IMR-90 (cell line): ENCODE results near the gene SELENBP1. TPM values are rescaled to one million over a fixed set of nuclear protein-coding genes. Genes with fewer than 3 reads are reported as not detected.

Experiments
- ATAC-seq: fragments of 200-7000 bp; cut with Tn5 transposase; 2 replicates; pipeline ENCODE4 v1.9.1; 2020; ENCODE audit warnings: low read depth, mild to moderate bottlenecking, moderate library complexity
- BruUV-seq: library from RNA; stranded (reverse); fragments of 400-500 nt; replicated peaks from 2 replicates; lab custom pipeline; 2021; lab: Mats Ljungman, UMichigan
- CTCF ChIA-PET: fragments of 300-600 bp; formaldehyde crosslinking; extraction: SDS; loops from one replicate; lab custom pipeline; 2021; ENCODE audit warnings: antibody characterized with exemption; lab: Yijun Ruan, JAX
- POLR2A ChIA-PET: fragments of 300-600 bp; sonication (Branson Sonifier 250); formaldehyde crosslinking; loops from one replicate; lab custom pipeline; 2022; ENCODE audit warnings: antibody characterized with exemption; ENCODE audit not compliant: unreplicated experiment; lab: Charles Lee
- DNase-seq: peaks from one replicate; pipeline ENCODE4 v3.0.0; 2013
- H2AFZ ChIP-seq: replicated peaks from 2 replicates; pipeline ENCODE3; 2013; ENCODE audit warnings: low read length, mild to moderate bottlenecking; ENCODE audit not compliant: poor library complexity
- H2AK5ac ChIP-seq: 2 replicates; pipeline ENCODE4 v1.6.1; 2013; ENCODE audit warnings: low read depth, low read length, inconsistent platforms
- H2AK9ac ChIP-seq: replicated peaks from 2 replicates; pipeline ENCODE3; 2013; ENCODE audit warnings: mild to moderate bottlenecking, low read depth, low read length, moderate library complexity; ENCODE audit not compliant: poor library complexity
- H2BK120ac ChIP-seq: 2 replicates; pipeline ENCODE4 v1.6.1; 2013; ENCODE audit warnings: low read depth, low read length, inconsistent platforms
- H2BK15ac ChIP-seq: 3 replicates; pipeline ENCODE4 v1.6.1; 2013; ENCODE audit warnings: low read depth, low read length, inconsistent platforms
- H2BK20ac ChIP-seq: 2 replicates; pipeline ENCODE4 v1.6.1; 2013; ENCODE audit warnings: low read depth, mild to moderate bottlenecking, inconsistent platforms, low read length, moderate library complexity
- H2BK5ac ChIP-seq: 2 replicates; pipeline ENCODE4 v1.6.1; 2013; ENCODE audit warnings: mild to moderate bottlenecking, low read depth, low read length, inconsistent platforms; ENCODE audit not compliant: poor library complexity, severe bottlenecking
- H3K14ac ChIP-seq: replicated peaks from 2 replicates; pipeline ENCODE4 v1.6.1; 2013; ENCODE audit warnings: low read depth, low read length, inconsistent platforms
- H3K18ac ChIP-seq: 2 replicates; pipeline ENCODE4 v1.6.1; 2013; ENCODE audit warnings: low read depth, low read length, control low read depth
- H3K23ac ChIP-seq: 2 replicates; pipeline ENCODE4 v1.6.1; 2013; ENCODE audit warnings: low read depth, low read length, inconsistent platforms
- H3K27ac ChIP-seq: 2 replicates; pipeline ENCODE4 v1.5.1; 2013; ENCODE audit warnings: mild to moderate bottlenecking, control low read depth, low read length; ENCODE audit not compliant: insufficient read depth
- H3K27me3 ChIP-seq: 2 replicates; pipeline ENCODE4 v1.6.1; 2013; ENCODE audit warnings: low read length; ENCODE audit not compliant: control insufficient read depth, insufficient read depth
- H3K36me3 ChIP-seq: 2 replicates; pipeline ENCODE4 v1.6.1; 2013; ENCODE audit warnings: low read length, mixed read lengths; ENCODE audit not compliant: control insufficient read depth, insufficient read depth
- H3K4ac ChIP-seq: 2 replicates; pipeline ENCODE4 v1.6.1; 2013; ENCODE audit warnings: low read depth, low read length, inconsistent platforms
- H3K4me1 ChIP-seq: 2 replicates; pipeline ENCODE4 v1.6.1; 2013; ENCODE audit warnings: low read length, mixed read lengths; ENCODE audit not compliant: control insufficient read depth, insufficient read depth
- H3K4me2 ChIP-seq: 2 replicates; pipeline ENCODE4 v1.6.1; 2013; ENCODE audit warnings: low read depth, mild to moderate bottlenecking, control low read depth, low read length, moderate library complexity
- H3K4me3 ChIP-seq: 2 replicates; pipeline ENCODE4 v1.5.1; 2013; ENCODE audit warnings: low read depth, mild to moderate bottlenecking, control low read depth, low read length, moderate library complexity; ENCODE audit not compliant: insufficient read depth
- H3K56ac ChIP-seq: 2 replicates; pipeline ENCODE4 v1.6.1; 2013; ENCODE audit warnings: low read length, inconsistent platforms; ENCODE audit not compliant: insufficient read depth; ENCODE audit errors: extremely low read depth
- H3K79me1 ChIP-seq, 2 experiments: 2 replicates each; pipeline ENCODE4 v1.6.1; 2013; ENCODE audit warnings: low read length in 2 of 2, inconsistent platforms in 1 of 2, low read depth in 1 of 2
- H3K9ac ChIP-seq: 2 replicates; pipeline ENCODE4 v1.6.1; 2013; ENCODE audit warnings: low read depth, low read length, control low read depth
- H3K9me1 ChIP-seq: 2 replicates; pipeline ENCODE4 v1.6.1; 2013; ENCODE audit warnings: low read length, inconsistent platforms; ENCODE audit not compliant: insufficient read depth
- H3K9me3 ChIP-seq: 2 replicates; pipeline ENCODE4 v1.6.1; 2013; ENCODE audit warnings: low read length; ENCODE audit not compliant: control insufficient read depth, insufficient read depth
- H4K20me1 ChIP-seq: 2 replicates; pipeline ENCODE4 v1.6.1; 2013; ENCODE audit warnings: low read length, inconsistent platforms; ENCODE audit not compliant: insufficient read depth
- H4K5ac ChIP-seq: 2 replicates; pipeline ENCODE4 v1.6.1; 2013; ENCODE audit warnings: mild to moderate bottlenecking, low read depth, low read length, control low read depth
- H4K8ac ChIP-seq, 2 experiments: 2 replicates each; pipeline ENCODE4 v1.6.1; 2013; ENCODE audit warnings: low read depth in 2 of 2, low read length in 2 of 2, control low read depth in 1 of 2, inconsistent platforms in 1 of 2
- H4K91ac ChIP-seq: 2 replicates; pipeline ENCODE4 v1.6.1; 2013; ENCODE audit warnings: low read depth, low read length, inconsistent platforms; ENCODE audit not compliant: insufficient read depth
- RAD21 ChIP-seq: IDR thresholded peaks from 2 replicates; pipeline ENCODE4 v1.6.1; 2012; ENCODE audit warnings: low read length, improper control_type of control experiment
- WGBS, 2 experiments: methylation state at CpG; one replicate each; pipeline versions ENCODE4 v1.1.5 to v1.1.7; 2013; ENCODE audit warnings: missing lambda C conversion rate in 2 of 2; ENCODE audit not compliant: insufficient read length in 1 of 2; ENCODE audit errors: extremely low coverage in 2 of 2; 5-methylcytosine and 5-hydroxymethylcytosine counted together
- dilution Hi-C: fragments of 300-500 bp; cut with HindIII; formaldehyde crosslinking; loops from one replicate; pipeline ENCODE4 v1.14.3; 2018; ENCODE audit warnings: low sequenced_read_pairs; ENCODE audit not compliant: unreplicated experiment
- in situ Hi-C: fragments of 300-500 bp; cut with MboI; formaldehyde crosslinking; loops from 3 replicates; pipeline ENCODE4 v1.14.3; 2019; ENCODE audit warnings: low sequenced_read_pairs, inconsistent platforms, mixed read lengths
- intact Hi-C: fragments of 100-400 bp; cut with micrococcal nuclease; formaldehyde crosslinking; loops from 2 replicates; pipeline ENCODE4 v1.10.0; 2022
- polyA plus RNA-seq, 3 experiments: library from polyadenylated mRNA; depleted of rRNA; stranded (reverse); fragments of >200 nt; gene quantifications; 2 replicates each; pipeline ENCODE4 v1.2.3, GENCODE V29; 2012; ENCODE audit warnings: low replicate concordance in 1 of 3
- total RNA-seq: library from RNA; depleted of rRNA; stranded (reverse); fragments of >200 nt; gene quantifications from 2 replicates; pipeline ENCODE4 v1.2.3, GENCODE V29; 2012

SELENBP1 gene
- total and polyA plus RNA-seq, 2 of the 4 experiments (the other 2 are of a cell fraction) = 21.3 to 56.9 TPM

GRCh38 chr1:151324390-151324930 lies 48.0 kb downstream of the SELENBP1 start:
- H2AFZ ChIP-seq = no peak overlapping the region
- H3K27ac ChIP-seq = no peak overlapping the region
- H2BK120ac ChIP-seq = no peak overlapping the region
- POLR2A ChIA-PET = no interaction called here
- ATAC-seq (no peak), DNase-seq (no peak)
- H2AK5ac ChIP-seq = peak overlapping the region; percentile 14; the same call in 1 of the 2 replicates
- dilution Hi-C loops (no loop called here), in situ Hi-C loops (loop anchor here (25.0 kb wide), 1 partner anchor 663 kb away; the partner anchor contains the start of gene S100A10), intact Hi-C loops (loop anchor here (10.0 kb wide), 1 partner anchor 220 kb away; the partner anchor contains the start of gene TUFT1)
- H3K23ac ChIP-seq = peak overlapping the region; percentile 59
- H3K27me3 ChIP-seq = no peaks in the 10 kb centered on the region
- H2AK9ac ChIP-seq = no peak overlapping the region
- no peak overlapping the region for H4K8ac ChIP-seq
- H3K9ac ChIP-seq = no peak overlapping the region
- CTCF ChIA-PET = no interaction called here
- no peak overlapping the region for H3K4me3 ChIP-seq
- H2BK5ac ChIP-seq = no peak overlapping the region
- H3K9me1 ChIP-seq = peaks cover 12% of the 10 kb centered on the region
- peaks cover 29 to 66% of the 10 kb centered on the region in 2 experiments for H3K79me1 ChIP-seq
- no TSS peak for BruUV-seq
- TF ChIP-seq RAD21 = no peak
- no peak overlapping the region for H4K5ac ChIP-seq
- peak overlapping the region; percentile 40 for H3K4ac ChIP-seq
- H3K18ac ChIP-seq = no peak overlapping the region
- no peak overlapping the region for H3K4me2 ChIP-seq
- peaks cover 21% of the 10 kb centered on the region for H4K20me1 ChIP-seq
- H3K14ac ChIP-seq = no peak overlapping the region
- no peak overlapping the region for H3K56ac ChIP-seq
- H3K9me3 ChIP-seq = no peaks in the 10 kb centered on the region
- H3K36me3 ChIP-seq = peaks cover 22% of the 10 kb centered on the region
- H4K91ac ChIP-seq = no peak overlapping the region; the same call in 1 of the 2 replicates
- no peak overlapping the region; the same call in none of the 2 replicates for H2BK20ac ChIP-seq
- WGBS, 2 experiments = 100% methylated on average over 2 of the region's 4 CpGs; no CpG with 5 or more reads in 1 of the 2 experiments
- H3K4me1 ChIP-seq = peaks cover 9% of the 10 kb centered on the region
- H2BK15ac ChIP-seq = no peak overlapping the region
